SJCRH30 (cell line): ENCODE results near the gene GJA9. TPM values are rescaled to one million over a fixed set of nuclear protein-coding genes. Genes with fewer than 3 reads are reported as not detected.
A peak's percentile ranks its signal among the peaks of the same experiment; 100 is the strongest.
"Not testable (repeated sequence)": the region's sequence is repeated elsewhere in the genome, so short reads cannot be mapped to it uniquely, and the experiment has no call there.

Experiments used
- DNase-seq, 2 experiments: peaks; one replicate each; pipeline ENCODE4 v3.0.0-alpha.2; 2015 to 2020
- H3K27ac ChIP-seq: fragments of 250-450 bp; sonication (Bioruptor Pico); 2 replicates; pipeline ENCODE4 v1.5.1; 2020; ENCODE audit warnings: mild to moderate bottlenecking, moderate library complexity
- H3K27me3 ChIP-seq: fragments of 250-450 bp; sonication (Bioruptor Pico); 2 replicates; pipeline ENCODE4 v1.5.1; 2020; ENCODE audit warnings: mild to moderate bottlenecking, moderate library complexity
- H3K36me3 ChIP-seq: fragments of 250-450 bp; sonication (Bioruptor Pico); 2 replicates; pipeline ENCODE4 v1.5.1; 2020; ENCODE audit warnings: mild to moderate bottlenecking, moderate library complexity
- H3K4me1 ChIP-seq: fragments of 250-450 bp; sonication (Bioruptor Pico); 2 replicates; pipeline ENCODE4 v1.5.1; 2020; ENCODE audit warnings: mild to moderate bottlenecking, moderate library complexity
- H3K4me3 ChIP-seq: fragments of 250-450 bp; sonication (Bioruptor Pico); 2 replicates; pipeline ENCODE4 v1.5.1; 2020; ENCODE audit warnings: mild to moderate bottlenecking, moderate library complexity
- H3K9me3 ChIP-seq: fragments of 250-450 bp; sonication (Bioruptor Pico); replicated peaks from 2 replicates; pipeline ENCODE4 v1.5.1; 2020; ENCODE audit warnings: mild to moderate bottlenecking, moderate library complexity
- total RNA-seq: library from RNA; depleted of rRNA; stranded (reverse); fragments of >200 nt; shearing (Covaris generic); gene quantifications from 2 replicates; pipeline ENCODE4 v1.2.3, GENCODE V29; 2014; rRNA removed

GJA9 gene
- total RNA-seq = not detected in 2 replicates

DNA sequence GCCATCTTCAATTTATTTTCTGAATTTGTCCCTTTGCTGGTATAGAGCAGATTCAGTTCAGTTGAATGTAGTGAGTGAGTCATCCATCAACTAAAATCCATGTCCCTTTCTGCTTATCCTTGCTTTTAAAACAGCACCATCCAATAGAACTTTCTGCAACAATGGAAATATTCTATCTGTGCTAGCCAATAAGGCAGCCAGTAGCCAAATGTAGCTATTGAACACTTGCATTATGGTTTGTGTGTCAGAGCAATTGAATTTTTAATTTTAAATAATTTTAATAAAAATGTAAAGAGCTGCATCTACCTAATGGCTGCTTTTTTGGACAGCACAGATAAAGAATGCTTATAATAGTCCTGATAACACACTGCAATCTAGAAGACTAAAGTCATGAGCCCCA, at the start of gene GJA9:
TSS of gene GJA9 (minus strand) at position 101 of the 400 bp plus-strand sequence. CDS start 5,489 bp downstream, outside the sequence.
- Histone ChIP-seq H3K9me3 (no peaks in the 10 kb centered on the region), H3K27me3 (no peaks in the 10 kb centered on the region)

DNA sequence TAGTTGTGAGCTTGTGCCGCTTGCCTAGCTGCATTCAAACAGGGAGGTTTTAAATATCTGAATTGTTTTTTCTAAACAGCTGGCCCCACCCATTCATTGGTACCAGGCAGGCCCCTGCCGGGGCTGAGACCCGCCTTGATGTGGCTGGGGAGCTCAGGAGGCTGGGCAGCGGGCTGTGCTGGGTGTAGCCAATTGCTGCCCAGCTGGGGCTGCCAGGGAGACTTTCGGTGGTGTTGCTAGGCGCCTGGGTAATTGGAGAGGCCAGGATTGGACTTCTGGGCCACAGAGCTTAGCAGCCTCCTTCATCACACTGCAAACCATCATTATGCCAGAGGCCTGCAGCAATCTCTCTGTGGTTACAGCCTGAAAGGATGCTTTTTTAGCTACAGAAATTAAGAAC, 48.1 kb upstream of the GJA9 start:
- peaks cover 5% of the 10 kb centered on the region; the same call in 1 of the 2 replicates for H3K27me3 ChIP-seq
- H3K4me3 ChIP-seq = no peak overlapping the region
- no peak overlapping the region for H3K27ac ChIP-seq
- DNase-seq = peak; percentile 29 to 32
- H3K36me3 ChIP-seq = no peaks in the 10 kb centered on the region
- H3K4me1 ChIP-seq = no peaks in the 10 kb centered on the region
- no peaks in the 10 kb centered on the region for H3K9me3 ChIP-seq

More for the DNA sequence above, at the start of gene GJA9:
- no peak for DNase-seq
- Histone ChIP-seq H3K36me3 (no peaks in the 10 kb centered on the region), H3K27ac (no peak within 1 kb of the TSS), H3K4me3 (no peak within 1 kb of the TSS), H3K4me1 (no peaks in the 10 kb centered on the region)

- Histone ChIP-seq H3K9me3 (no peaks in the 10 kb centered on the region), H3K4me1 (no peaks in the 10 kb centered on the region), H3K27me3 (peaks cover 5% of the 10 kb centered on the region; the same call in 1 of the 2 replicates), H3K4me3 (no peak overlapping the region), H3K27ac (no peak overlapping the region), H3K36me3 (no peaks in the 10 kb centered on the region)
- DNase-seq = no peak
These were observed 47.7 kb upstream of the GJA9 start for GRCh38 chr1:38929054-38929453.

DNA sequence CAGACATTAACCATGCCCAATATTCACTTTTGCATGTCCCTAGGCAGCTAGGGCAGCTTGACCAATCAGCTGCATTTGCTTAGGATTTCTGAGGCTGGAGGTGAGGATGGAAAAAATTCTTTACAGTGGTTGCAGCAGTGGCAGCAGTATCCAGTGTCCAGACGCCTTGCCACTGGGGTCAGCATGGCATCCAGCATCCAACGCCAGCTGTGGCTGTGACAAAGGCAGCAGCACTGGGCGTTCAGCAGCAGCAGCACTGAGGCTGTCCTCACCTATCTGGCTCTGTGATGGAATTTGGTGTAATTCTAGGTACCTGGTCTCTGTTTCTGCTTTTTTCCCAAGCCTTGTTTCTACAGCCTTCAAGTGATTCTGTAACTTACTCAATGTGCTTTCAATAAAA, 44.7 kb upstream of the GJA9 start:
- Histone ChIP-seq H3K4me3 (no peak overlapping the region), H3K36me3 (no peaks in the 10 kb centered on the region), H3K27ac (no peak overlapping the region), H3K27me3 (peaks cover 5% of the 10 kb centered on the region; the same call in 1 of the 2 replicates), H3K4me1 (no peaks in the 10 kb centered on the region), H3K9me3 (no peaks in the 10 kb centered on the region)
- DNase-seq = no peak

DNA sequence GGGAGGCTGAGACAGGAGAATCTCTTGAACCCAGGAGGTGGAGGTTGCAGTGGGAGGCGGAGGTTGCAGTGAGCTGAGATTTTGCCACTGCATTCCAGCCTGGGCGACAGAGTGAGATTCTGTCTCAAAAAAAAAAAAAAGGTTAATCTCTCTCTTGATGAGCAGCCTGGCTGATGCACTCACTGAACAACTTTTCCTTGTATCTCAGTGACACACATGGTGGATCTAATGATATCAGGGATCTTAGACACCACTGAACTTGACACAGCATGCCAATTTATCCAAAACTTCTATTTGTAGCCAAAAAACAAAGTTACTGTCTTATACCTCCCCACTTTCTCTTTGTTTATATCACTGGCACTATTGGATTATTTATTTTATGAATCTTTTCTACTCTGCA, 44.0 kb upstream of the GJA9 start:
- H3K9me3 ChIP-seq = no peaks in the 10 kb centered on the region
- H3K4me3 ChIP-seq = no peak overlapping the region
- no peaks in the 10 kb centered on the region for H3K4me1 ChIP-seq
- H3K27ac ChIP-seq = no peak overlapping the region
- no peaks in the 10 kb centered on the region for H3K36me3 ChIP-seq
- H3K27me3 ChIP-seq = peaks cover 5% of the 10 kb centered on the region; the same call in 1 of the 2 replicates
- DNase-seq = no peak

GRCh38 chr1:38923607-38924006, 42.2 kb upstream of the GJA9 start:
- no peaks in the 10 kb centered on the region for H3K4me1 ChIP-seq
- H3K27ac ChIP-seq = no peak overlapping the region
- DNase-seq = no peak
- H3K27me3 ChIP-seq = no peaks in the 10 kb centered on the region
- no peaks in the 10 kb centered on the region for H3K9me3 ChIP-seq
- H3K4me3 ChIP-seq = no peak overlapping the region
- H3K36me3 ChIP-seq = no peaks in the 10 kb centered on the region

- peak in 1 of 2 experiments; percentile 30 for DNase-seq
- H3K9me3 ChIP-seq = no peaks in the 10 kb centered on the region; the same call in 1 of the 2 replicates
- H3K36me3 ChIP-seq = no peaks in the 10 kb centered on the region
These were observed 37.7 kb upstream of the GJA9 start for GRCh38 chr1:38919130-38919529.

DNA sequence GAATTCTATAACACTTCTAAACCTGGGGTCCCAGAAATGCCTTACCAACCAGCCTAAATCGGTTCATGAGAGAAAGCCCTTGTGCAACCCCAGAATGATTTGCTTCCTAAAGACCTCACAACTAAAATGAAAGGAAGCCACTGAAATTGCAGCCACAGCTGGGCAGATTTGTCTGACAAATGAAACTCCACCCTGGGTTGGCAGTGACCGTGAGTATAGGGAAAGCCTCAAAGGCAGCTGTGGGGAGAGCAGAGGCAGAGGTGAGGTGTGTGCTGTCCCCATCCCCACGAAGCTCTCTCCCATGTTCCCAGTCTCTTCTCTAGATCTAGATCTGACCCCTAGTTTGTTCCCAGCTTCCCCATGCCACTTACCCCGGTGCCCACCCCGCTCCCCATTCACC, 37.2 kb upstream of the GJA9 start:
- Histone ChIP-seq H3K27ac (no peak overlapping the region), H3K9me3 (no peaks in the 10 kb centered on the region; the same call in 1 of the 2 replicates), H3K27me3 (no peaks in the 10 kb centered on the region), H3K4me1 (no peaks in the 10 kb centered on the region), H3K36me3 (no peaks in the 10 kb centered on the region), H3K4me3 (no peak overlapping the region)
- DNase-seq = peak in 1 of 2 experiments; percentile 28

More at GRCh38 chr1:38919130-38919529, 37.7 kb upstream of the GJA9 start:
- no peak overlapping the region for H3K27ac ChIP-seq
- H3K4me3 ChIP-seq = no peak overlapping the region
- H3K4me1 ChIP-seq = no peaks in the 10 kb centered on the region
- no peaks in the 10 kb centered on the region for H3K27me3 ChIP-seq

DNA sequence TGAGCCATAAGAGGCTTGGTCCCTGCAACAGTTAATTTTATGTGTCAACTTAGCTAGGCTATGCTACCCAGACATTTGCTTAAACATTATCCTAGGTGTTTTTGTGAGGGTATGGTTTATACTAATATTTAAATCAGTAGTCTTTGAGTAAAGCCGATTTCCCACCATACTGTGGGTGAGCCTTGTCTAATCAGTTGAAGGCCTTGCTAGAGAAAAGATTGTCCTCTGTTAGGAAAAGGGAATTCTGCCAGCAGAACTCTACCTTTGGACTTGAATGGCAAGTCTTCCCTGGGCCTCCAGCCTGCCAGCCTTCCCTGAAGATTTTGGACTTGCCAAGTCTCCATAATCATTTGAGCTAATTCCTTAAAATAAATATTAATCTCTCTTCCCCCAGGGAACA, 36.4 kb upstream of the GJA9 start:
- no peak for DNase-seq
- no peak overlapping the region for H3K4me3 ChIP-seq
- no peaks in the 10 kb centered on the region; the same call in 1 of the 2 replicates for H3K9me3 ChIP-seq
- no peaks in the 10 kb centered on the region for H3K27me3 ChIP-seq
- H3K4me1 ChIP-seq = no peaks in the 10 kb centered on the region
- H3K36me3 ChIP-seq = no peaks in the 10 kb centered on the region
- H3K27ac ChIP-seq = no peak overlapping the region

DNA sequence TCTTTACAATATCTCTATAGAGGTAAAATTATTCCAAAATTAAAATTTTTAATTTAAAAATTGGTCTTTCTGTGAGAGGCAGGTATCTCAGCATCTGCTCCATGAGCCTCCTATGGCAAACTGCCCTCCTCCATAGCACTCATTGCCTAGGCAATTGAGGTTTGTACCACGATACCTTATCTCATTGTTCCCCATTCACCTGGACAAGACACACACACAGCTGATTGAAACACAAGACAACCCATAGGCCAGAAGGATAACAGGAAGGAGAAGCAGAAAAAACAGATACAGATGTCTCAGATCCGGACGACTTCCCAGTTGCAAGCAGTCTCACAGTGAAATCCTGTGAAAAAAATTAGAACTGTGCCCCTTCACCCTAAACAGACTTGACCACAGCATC, 36.0 kb upstream of the GJA9 start:
- Histone ChIP-seq H3K27me3 (no peaks in the 10 kb centered on the region), H3K4me1 (no peaks in the 10 kb centered on the region), H3K27ac (no peak overlapping the region), H3K36me3 (no peaks in the 10 kb centered on the region), H3K4me3 (no peak overlapping the region), H3K9me3 (no peaks in the 10 kb centered on the region; the same call in 1 of the 2 replicates)
- DNase-seq = no peak

DNA sequence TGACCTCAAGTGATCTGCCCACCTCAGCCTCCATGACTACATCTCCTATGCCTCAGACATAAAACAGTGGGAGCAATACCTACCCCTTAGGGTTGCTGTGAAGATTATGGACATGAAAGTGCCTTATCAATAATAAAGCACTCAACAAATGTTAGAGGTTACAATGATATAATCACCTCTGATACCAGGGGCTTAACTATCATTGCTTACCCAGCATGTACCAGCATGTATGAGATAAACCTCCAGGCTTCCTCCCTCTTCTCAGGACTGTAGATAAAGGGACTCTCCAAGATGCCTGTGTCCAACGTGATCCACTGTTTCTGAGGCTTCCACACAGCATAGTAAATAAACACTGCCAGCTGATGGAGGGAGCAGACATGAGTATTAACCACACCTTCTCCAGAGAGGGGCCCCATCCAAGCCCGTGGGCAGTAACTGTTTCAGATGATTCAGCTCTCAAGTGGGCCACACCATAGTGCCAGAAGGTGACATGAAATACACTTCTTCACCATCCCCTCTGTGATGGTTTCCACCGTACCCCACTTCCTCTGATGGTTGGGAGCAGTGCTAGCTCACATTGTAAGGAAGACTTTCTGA, 34.1 kb upstream of the GJA9 start:
- no peaks in the 10 kb centered on the region for H3K27me3 ChIP-seq
- no peaks in the 10 kb centered on the region for H3K4me1 ChIP-seq
- H3K9me3 ChIP-seq = no peaks in the 10 kb centered on the region; the same call in 1 of the 2 replicates
- DNase-seq = no peak
- no peaks in the 10 kb centered on the region for H3K36me3 ChIP-seq
- H3K27ac ChIP-seq = no peak overlapping the region
- no peak overlapping the region for H3K4me3 ChIP-seq

DNA sequence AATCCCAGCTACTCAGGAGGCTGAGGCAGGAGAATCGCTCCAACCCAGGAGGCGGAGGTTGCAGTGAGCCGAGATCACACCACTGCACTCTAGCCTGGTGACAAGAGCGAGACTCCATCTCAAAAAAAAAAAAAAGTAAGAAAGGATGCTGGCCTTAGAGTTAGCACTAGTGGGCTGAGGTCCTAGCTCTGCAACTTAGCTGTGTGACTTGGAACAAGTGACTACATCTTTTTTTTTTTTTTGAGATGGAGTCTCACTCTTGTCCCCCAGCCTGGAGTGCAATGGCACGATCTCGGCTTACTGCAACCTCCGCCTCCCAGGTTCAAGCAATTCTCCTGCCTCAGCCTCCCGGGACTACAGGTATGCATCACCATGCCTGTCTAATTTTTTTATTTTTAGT, 33.5 kb upstream of the GJA9 start:
- not testable (repeated sequence) for DNase-seq, H3K36me3 ChIP-seq, H3K27me3 ChIP-seq, H3K27ac ChIP-seq, H3K4me3 ChIP-seq, H3K9me3 ChIP-seq, H3K4me1 ChIP-seq

- Histone ChIP-seq H3K27me3 (no peaks in the 10 kb centered on the region), H3K27ac (no peak overlapping the region), H3K9me3 (no peaks in the 10 kb centered on the region), H3K36me3 (no peaks in the 10 kb centered on the region), H3K4me1 (no peaks in the 10 kb centered on the region), H3K4me3 (no peak overlapping the region)
- DNase-seq = no peak
These were observed 27.4 kb upstream of the GJA9 start for GRCh38 chr1:38908821-38909220.

DNA sequence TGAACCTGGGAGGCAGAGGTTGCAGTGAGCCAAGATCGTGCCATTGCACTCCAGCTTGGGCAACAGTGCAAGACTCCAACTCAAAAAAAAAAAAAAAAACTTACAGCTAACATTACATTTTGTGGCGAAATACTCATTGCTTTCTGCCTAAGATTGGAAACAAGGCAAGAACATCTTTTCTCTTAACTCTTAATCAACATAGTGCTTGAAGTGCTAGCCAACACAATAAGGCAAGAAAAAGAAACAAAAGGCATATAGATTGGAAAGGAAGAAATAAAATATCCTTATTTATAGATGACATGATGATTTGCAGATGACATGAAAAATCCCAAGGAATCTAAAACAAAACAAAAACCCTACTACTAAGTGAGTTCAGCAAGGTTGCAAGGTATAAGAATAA, 24.6 kb upstream of the GJA9 start:
- Histone ChIP-seq H3K27ac (no peak overlapping the region), H3K4me3 (no peak overlapping the region), H3K4me1 (no peaks in the 10 kb centered on the region), H3K36me3 (no peaks in the 10 kb centered on the region), H3K27me3 (no peaks in the 10 kb centered on the region), H3K9me3 (no peaks in the 10 kb centered on the region)
- no peak for DNase-seq

- H3K27me3 ChIP-seq = no peaks in the 10 kb centered on the region
- no peak for DNase-seq
These were observed 18.2 kb upstream of the GJA9 start for GRCh38 chr1:38899560-38899959.

DNA sequence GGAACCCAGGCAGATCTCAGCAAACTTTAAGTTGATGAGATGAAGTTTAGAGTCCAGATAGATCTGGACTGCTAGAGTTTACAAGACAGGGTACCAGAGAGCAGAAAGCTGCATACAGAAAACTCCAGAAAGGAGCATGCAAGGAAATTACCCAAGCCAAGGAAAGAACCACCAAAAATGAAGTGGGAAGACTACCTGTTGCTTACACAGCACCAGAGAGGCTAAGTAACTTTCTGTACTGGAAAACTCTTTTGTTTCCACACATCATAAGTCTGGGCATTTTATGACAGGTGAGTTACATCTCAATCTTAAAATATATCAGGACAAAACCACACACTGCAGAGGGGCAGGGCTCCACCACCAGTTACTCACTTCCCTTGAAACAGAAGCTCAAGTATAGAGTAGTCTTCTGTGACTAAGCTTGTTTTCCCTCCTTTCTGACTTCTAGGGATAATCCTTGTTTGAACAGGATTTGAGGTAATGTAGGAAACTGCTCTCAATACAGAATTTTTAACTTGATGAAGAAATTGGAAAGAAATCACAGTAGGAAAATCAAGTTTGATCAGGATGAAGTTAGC, 17.4 kb upstream of the GJA9 start:
- no peak for DNase-seq
- no peaks in the 10 kb centered on the region for H3K9me3 ChIP-seq
- no peaks in the 10 kb centered on the region for H3K4me1 ChIP-seq
- no peaks in the 10 kb centered on the region for H3K27me3 ChIP-seq
- H3K27ac ChIP-seq = no peak overlapping the region
- H3K4me3 ChIP-seq = no peak overlapping the region
- no peaks in the 10 kb centered on the region for H3K36me3 ChIP-seq

More at GRCh38 chr1:38899560-38899959, 18.2 kb upstream of the GJA9 start:
- no peaks in the 10 kb centered on the region for H3K9me3 ChIP-seq
- H3K4me3 ChIP-seq = no peak overlapping the region
- no peaks in the 10 kb centered on the region for H3K36me3 ChIP-seq
- no peak overlapping the region for H3K27ac ChIP-seq
- H3K4me1 ChIP-seq = no peaks in the 10 kb centered on the region
